GM13977 (cell line): ENCODE data around the gene KCNK4.

Source experiments
- DNase-seq: peaks from one replicate; pipeline ENCODE4 v3.0.0; 2012; ENCODE audit warnings: low spot score
- CTCF ChIP-seq: IDR thresholded peaks from 2 replicates; pipeline ENCODE4 v1.5.1; 2012; ENCODE audit warnings: mild to moderate bottlenecking, control low read depth; ENCODE audit not compliant: insufficient read depth; ENCODE audit errors: extremely low read depth, missing control alignments
- in situ Hi-C: fragments of 300-500 bp; cut with MboI; formaldehyde crosslinking; loops from one replicate; pipeline ENCODE4 v1.12.0; 2022; ENCODE audit warnings: low sequenced_read_pairs, low pct_unique_long_range_greater_than_20kb, mixed read lengths, inconsistent platforms; ENCODE audit not compliant: unreplicated experiment

KCNK4 gene

DNA sequence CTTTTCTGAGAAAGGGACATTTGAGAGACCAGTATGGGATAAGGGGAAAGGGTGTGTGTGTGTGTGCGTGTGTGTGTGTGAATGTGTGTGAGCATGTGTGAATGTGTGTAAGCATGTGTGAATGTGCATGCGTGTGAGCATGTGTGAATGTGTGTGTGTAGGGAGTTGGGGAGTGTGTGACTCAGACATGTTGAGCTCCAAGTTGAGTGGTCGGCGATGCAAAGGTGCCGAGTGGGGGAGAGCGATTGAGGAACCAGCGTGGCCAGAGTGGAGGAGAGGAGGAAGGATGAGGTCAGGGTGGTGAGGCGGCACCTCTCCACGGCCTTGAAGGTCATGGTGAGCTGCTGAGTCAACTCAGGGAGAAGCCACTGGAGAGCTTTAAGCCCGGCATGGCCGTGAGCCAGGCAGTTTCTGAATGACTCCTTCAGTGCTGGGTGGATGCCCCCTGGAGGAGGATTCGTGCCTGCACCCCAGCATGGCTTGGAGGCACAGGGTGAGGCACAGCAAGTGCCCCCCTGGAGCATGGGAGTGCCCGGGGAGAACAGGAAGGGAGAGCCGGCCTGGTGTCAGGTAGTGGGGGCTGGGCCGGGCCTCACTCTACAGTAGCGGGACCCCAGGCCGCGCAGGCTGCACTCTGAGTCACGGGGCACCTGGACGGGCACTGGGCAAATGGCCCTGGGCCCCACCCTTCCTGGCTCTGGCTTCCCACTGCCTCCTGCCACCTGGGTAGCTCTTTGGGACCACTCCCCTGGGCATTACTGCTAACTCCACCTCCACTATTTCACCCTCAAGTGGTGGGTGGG, 40.7 kb downstream of the KCNK4 start:
- in situ Hi-C loops, result no loop called here
- TF ChIP-seq CTCF, result peak; percentile 70
- peak; percentile 78 for DNase-seq

DNA sequence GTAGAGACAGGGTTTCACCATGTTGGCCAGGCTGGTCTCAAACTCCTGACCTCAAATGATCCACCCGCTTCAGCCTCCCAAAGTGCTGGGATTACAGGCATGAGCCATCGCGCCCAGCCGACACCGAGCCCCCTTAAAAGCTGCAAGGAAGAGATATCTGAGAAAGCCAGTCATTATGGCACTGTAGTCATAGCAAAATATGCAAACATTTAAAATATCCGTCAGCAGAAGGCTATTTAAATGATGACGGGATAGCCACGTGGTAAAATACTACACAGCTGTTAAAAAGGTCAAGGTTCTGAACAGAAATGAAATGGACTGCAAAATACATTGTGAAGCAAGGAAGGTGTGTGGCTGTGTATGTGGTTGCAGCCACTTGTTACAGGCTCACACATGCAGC, 42.5 kb downstream of the KCNK4 start:
- in situ Hi-C loops, result no loop called here
- no peak for DNase-seq
- no peak for TF ChIP-seq CTCF

GRCh38 chr11:64334764-64335735, 43.9 kb downstream of the KCNK4 start:
- TF ChIP-seq CTCF, result no peak
- DNase-seq, result peak; percentile 93
- in situ Hi-C loops, result no loop called here

GRCh38 chr11:64337538-64338249, 46.6 kb downstream of the KCNK4 start:
- in situ Hi-C loops, result no loop called here
- no peak for DNase-seq
- TF ChIP-seq CTCF, result no peak

DNA sequence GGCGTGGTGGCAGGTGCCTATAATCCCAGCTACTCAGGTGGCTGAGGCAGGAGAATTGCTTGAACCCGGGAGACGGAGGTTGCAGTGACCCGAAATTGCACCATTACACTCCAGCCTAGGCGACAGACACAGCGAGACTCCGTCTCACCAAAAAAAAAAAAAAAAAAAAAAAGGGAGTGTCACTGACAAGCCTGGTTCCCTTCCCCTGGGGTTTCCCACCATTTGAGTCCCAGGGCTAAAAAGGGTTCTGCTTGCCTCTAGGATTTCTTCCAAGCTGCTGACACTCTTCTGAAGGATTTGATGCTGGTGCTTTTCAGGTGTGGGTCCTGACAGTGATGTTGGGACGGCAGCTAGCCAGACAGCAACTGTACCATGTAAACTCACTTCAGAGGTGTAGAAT, 47.6 kb downstream of the KCNK4 start:
- no peak for DNase-seq
- in situ Hi-C loops, result no loop called here

More for the DNA sequence above, 47.6 kb downstream of the KCNK4 start:
- TF ChIP-seq CTCF, result no peak
